Dendritic cell treated with granulocyte-macrophage colony-stimulating factor and Interleukin-4, amounts not matched to agents 40 ng/mL and 50 ng/mL, for 4 days (primary cell): ENCODE results near the gene KCNMA1.

Experiments used
- H3K27ac Mint-ChIP-seq: one replicate; pipeline ENCODE4 v1.8.0; 2022; ENCODE audit warnings: mild to moderate bottlenecking, mixed read lengths
- H3K27me3 Mint-ChIP-seq: one replicate; pipeline ENCODE4 v1.8.0; 2022; ENCODE audit warnings: mild to moderate bottlenecking, mixed read lengths
- H3K36me3 Mint-ChIP-seq: one replicate; pipeline ENCODE4 v1.8.0; 2022; ENCODE audit warnings: low read depth, mixed read lengths
- H3K4me1 Mint-ChIP-seq: one replicate; pipeline ENCODE4 v1.8.0; 2022; ENCODE audit warnings: low read depth, mixed read lengths
- H3K4me3 Mint-ChIP-seq: one replicate; pipeline ENCODE4 v1.8.0; 2022; ENCODE audit warnings: mild to moderate bottlenecking, moderate library complexity, mixed read lengths
- H3K9me3 Mint-ChIP-seq: one replicate; pipeline ENCODE4 v1.8.0; 2022; ENCODE audit warnings: mixed read lengths
- intact Hi-C: fragments of 100-400 bp; cut with micrococcal nuclease; formaldehyde crosslinking; loops from one replicate; pipeline ENCODE4 v1.15.0; 2022

KCNMA1 gene

DNA sequence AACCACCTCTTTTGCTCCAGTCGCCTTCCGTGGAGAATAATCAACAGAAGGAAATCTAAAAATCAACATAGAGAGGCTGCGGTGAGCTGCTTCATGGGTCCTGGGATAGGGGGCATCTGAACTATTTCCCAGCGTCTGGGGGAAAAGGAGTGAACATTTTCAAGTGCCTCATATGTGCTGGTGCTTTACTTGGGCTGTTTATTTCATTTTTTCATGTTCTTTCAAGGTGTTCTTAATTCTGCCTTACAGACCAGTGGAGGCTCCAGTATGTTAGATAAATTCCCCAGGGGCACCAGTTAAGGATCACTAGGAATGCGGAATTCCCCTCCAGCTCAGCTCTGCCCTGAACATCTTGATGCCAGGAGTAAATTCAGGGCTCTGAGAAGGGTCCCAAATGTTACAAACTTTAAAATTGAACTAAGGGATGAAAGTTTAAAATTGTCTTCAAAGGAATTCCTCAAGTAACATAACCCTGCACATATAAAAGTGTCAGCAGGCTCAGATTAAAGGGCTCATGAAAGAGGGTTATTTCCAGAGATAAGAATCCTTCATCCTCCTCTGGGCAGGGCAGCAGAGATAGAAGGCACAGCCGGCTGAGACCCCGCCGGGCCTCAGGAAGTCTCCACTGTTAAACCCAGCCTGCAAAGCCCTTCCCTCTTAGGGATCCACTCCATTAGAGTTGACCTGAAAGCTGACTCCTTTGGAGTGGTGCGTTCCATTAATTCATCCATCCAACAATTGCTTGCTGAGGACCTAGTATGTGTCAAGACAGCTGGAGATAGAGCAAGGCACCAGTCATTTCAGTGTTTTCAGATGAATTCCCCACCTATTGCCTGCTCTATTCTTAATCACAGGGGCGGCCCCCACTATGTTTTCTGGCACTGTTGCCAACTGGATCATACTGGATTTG is 345.8 kb downstream of the KCNMA1 start:
- intact Hi-C loops: no loop called here

DNA sequence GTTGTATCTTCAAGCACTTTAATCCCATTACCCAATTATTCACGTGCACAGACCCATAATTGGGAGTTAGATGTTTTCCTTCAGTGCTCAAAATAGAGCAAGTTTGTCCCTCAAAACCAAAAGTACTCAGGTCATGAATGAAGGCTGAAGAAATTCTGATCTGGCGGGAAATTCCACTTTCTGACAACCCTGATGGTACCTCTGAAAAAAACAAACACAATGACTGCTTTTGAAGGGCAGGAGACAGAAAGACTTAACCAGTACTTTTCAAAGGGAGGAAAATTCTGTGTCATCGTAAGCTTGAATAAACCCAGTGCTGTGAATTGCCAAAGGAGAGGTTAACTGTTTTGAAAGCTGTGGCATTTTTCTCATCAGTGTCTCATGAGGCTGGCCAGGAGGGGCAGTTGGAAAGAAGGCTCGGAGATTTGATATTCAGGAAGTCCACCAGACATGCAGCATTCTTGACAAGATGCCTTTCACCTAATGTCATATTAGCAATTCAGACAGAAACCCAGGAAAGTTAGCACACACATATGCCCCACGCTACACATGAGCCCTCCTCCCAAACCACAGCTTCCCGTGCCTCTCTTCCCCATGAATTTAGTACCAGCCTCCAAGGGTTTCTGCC is 347.0 kb downstream of the KCNMA1 start:
- intact Hi-C loops: no loop called here
- Mint-ChIP-seq H3K9me3 (no peaks in the 10 kb centered on the region), H3K36me3 (no peaks in the 10 kb centered on the region), H3K4me3 (no peak overlapping the region), H3K27me3 (peaks cover 6% of the 10 kb centered on the region), H3K27ac (no peak overlapping the region), H3K4me1 (no peaks in the 10 kb centered on the region)

More for the DNA sequence above, 345.8 kb downstream of the KCNMA1 start:
- H3K4me3 Mint-ChIP-seq: no peak overlapping the region
- H3K36me3 Mint-ChIP-seq: no peaks in the 10 kb centered on the region
- H3K9me3 Mint-ChIP-seq: no peaks in the 10 kb centered on the region
- no peak overlapping the region for H3K27ac Mint-ChIP-seq
- peaks cover 6% of the 10 kb centered on the region for H3K27me3 Mint-ChIP-seq
- H3K4me1 Mint-ChIP-seq: no peaks in the 10 kb centered on the region

DNA sequence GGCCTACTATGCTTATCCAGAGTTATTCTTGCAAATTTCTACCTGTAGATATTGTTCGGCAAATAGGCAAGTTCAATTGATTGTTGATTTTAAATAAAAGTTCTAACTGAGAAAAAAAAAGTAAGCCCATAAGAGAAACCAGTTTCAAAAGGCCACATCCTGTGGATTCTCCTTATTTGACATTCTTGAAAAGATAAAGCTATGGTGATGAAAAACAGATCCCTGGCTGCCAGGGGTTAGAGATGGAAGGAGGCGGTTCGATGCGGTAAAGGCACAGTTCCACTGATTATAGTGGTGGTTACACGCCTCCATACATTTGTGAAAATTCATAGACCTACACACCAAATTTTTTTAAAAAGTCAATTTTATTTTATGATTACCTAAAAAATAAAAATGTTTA is 347.8 kb downstream of the KCNMA1 start:
- intact Hi-C loops: no loop called here
- no peaks in the 10 kb centered on the region for H3K4me1 Mint-ChIP-seq
- no peaks in the 10 kb centered on the region for H3K36me3 Mint-ChIP-seq
- H3K27ac Mint-ChIP-seq: no peak overlapping the region
- peaks cover 6% of the 10 kb centered on the region for H3K27me3 Mint-ChIP-seq
- H3K4me3 Mint-ChIP-seq: no peak overlapping the region
- no peaks in the 10 kb centered on the region for H3K9me3 Mint-ChIP-seq

DNA sequence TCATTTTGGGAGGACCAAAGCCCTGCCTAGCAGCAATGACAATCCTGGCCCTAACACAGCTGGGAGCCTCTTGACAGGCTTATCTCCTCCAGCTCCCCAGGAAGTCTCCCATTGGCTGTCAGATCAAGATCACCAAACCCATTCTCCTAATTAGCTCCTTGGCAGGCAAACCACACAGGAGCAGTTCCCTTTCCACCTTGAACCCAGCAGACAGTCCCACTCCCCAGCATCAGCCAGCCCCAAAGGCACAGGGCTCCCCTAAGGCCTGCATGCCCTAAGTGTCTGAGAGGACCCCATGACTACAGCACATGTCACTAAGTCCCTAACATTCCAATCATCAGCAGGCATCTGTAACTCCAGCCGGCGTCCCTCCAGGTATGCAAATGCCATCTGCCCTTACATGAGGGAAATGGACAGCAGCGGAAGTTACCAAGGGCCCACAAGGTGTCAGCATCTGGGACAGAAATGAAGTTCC is 348.5 kb downstream of the KCNMA1 start:
- no peak overlapping the region for H3K27ac Mint-ChIP-seq
- intact Hi-C loops: no loop called here
- no peaks in the 10 kb centered on the region for H3K4me1 Mint-ChIP-seq
- H3K9me3 Mint-ChIP-seq: no peaks in the 10 kb centered on the region
- peaks cover 6% of the 10 kb centered on the region for H3K27me3 Mint-ChIP-seq
- no peak overlapping the region for H3K4me3 Mint-ChIP-seq
- no peaks in the 10 kb centered on the region for H3K36me3 Mint-ChIP-seq

DNA sequence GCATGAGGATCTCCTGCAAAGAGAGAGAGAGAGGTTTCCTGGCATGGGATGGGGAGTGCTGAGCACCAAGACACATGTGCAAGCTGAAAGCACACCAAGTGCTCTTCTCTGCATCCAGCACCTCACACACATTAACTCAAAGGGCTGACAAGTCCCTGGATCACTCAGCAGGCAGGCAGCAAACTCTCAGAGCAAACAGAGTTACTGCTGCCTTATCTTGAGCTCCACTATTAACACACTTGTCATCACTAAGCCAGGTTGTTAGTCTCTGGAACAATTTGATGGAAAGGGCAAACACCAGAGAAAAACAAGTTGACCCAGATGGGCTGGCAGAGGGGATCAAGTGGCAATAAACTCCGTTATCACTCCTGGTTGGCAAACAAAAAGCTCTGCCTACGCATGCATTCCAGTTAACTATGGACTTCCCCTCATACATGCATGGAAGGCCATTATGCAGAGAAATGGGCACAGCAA is 349.9 kb downstream of the KCNMA1 start:
- intact Hi-C loops: no loop called here
- no peak overlapping the region for H3K4me3 Mint-ChIP-seq
- peaks cover 16% of the 10 kb centered on the region for H3K27me3 Mint-ChIP-seq
- no peaks in the 10 kb centered on the region for H3K4me1 Mint-ChIP-seq
- no peaks in the 10 kb centered on the region for H3K36me3 Mint-ChIP-seq
- H3K9me3 Mint-ChIP-seq: no peaks in the 10 kb centered on the region
- no peak overlapping the region for H3K27ac Mint-ChIP-seq

DNA sequence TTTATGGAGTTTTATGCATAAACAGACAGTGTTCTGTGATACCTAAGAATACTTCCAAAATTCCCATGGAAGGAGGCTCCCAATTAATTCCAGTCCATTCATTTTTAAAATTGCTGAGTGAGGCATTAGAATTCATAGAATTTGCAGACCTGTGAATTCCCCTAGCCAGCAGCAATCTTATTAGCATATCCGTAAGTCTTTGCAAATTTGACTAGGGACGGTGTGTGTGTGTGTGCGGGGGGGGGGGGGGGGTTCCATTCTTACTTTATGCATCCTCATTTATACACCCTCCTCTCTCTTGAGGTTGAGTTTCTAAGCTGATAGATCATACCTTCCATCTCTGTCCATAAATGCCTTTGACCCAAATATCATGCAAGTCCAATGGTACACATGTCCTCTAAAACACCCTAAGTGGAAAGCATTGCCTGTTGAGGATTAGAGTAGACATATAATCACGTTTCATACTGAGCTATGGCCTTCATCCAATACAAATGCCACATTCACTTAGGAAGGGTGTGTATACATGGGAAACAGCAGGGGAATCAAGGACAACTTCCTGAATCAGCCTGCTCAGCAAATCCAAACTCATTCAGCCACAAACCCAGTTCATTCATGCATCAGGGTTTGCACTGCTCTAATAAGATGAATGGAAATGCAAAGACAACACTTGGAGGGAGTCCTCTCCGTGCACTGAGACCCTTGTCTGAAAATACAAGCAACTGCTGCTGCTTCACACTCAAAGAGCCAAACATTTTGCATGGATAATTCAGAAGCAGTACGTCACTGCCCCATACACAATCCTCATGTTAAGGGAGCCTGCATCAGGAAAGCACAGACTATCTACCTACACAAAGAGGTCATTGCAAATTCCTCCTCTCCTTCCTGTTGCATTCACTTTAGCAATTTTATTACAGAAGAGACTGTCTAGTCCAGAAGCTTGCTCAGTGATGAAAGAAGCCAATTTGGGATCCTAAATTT is 350.8 kb downstream of the KCNMA1 start:
- H3K4me3 Mint-ChIP-seq: no peak overlapping the region
- H3K4me1 Mint-ChIP-seq: no peaks in the 10 kb centered on the region
- no peak overlapping the region for H3K27ac Mint-ChIP-seq
- H3K27me3 Mint-ChIP-seq: peaks cover 22% of the 10 kb centered on the region
- H3K9me3 Mint-ChIP-seq: no peaks in the 10 kb centered on the region
- H3K36me3 Mint-ChIP-seq: no peaks in the 10 kb centered on the region
- intact Hi-C loops: no loop called here

DNA sequence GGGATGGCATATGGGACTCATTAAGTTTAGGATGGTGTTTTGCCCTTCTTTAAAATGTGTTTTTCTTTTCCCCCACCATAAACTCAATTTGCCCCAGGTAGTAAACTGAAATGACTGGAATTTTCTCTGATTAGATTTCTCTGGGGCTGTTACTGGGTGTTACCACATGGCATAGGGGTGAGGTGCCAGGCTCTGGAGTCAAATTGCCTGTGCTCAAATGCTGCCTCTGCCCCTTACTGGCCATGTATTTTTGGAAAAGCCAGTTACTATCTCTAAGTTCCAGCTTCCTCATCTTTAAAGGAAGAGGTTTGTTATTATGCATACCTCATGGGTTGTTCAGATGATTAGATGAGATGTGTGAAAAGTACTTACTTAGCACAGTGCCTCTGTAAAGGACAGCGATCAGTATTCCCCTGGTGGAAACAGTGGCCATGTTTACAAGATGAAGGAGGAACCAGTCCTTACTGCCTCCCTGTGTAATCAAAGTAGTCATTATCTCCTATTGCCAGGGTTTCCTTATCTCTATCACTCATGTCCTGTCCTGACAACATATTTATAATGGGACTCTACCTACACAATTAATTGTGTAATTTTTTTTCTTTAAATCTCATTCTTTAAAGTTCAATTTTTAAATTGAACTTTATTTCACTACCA is 352.0 kb downstream of the KCNMA1 start:
- intact Hi-C loops: no loop called here
- H3K9me3 Mint-ChIP-seq: no peaks in the 10 kb centered on the region
- peaks cover 26% of the 10 kb centered on the region for H3K27me3 Mint-ChIP-seq
- no peak overlapping the region for H3K27ac Mint-ChIP-seq
- H3K4me3 Mint-ChIP-seq: no peak overlapping the region
- no peaks in the 10 kb centered on the region for H3K36me3 Mint-ChIP-seq
- no peaks in the 10 kb centered on the region for H3K4me1 Mint-ChIP-seq

DNA sequence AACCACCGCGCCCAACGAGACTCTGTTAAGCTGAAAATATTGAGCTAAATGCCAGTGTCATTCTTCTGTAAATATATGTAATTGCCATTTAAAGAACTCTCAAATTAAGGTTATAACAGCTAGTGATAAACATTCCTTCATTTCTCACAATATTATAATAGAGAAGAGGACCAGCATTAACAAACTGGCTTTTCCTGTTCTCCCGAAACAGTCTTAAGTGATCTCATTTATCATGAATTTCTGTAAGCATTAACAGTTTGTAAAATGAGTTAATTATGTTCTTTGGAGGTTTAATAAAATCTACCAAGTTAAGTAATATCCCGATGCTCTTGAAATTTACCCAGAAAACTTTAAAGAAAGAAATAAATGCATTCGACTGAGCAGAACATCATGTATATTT is 352.8 kb downstream of the KCNMA1 start:
- no peak overlapping the region for H3K4me3 Mint-ChIP-seq
- H3K36me3 Mint-ChIP-seq: no peaks in the 10 kb centered on the region
- H3K27ac Mint-ChIP-seq: no peak overlapping the region
- H3K9me3 Mint-ChIP-seq: no peaks in the 10 kb centered on the region
- intact Hi-C loops: no loop called here
- H3K27me3 Mint-ChIP-seq: peaks cover 33% of the 10 kb centered on the region
- no peaks in the 10 kb centered on the region for H3K4me1 Mint-ChIP-seq

DNA sequence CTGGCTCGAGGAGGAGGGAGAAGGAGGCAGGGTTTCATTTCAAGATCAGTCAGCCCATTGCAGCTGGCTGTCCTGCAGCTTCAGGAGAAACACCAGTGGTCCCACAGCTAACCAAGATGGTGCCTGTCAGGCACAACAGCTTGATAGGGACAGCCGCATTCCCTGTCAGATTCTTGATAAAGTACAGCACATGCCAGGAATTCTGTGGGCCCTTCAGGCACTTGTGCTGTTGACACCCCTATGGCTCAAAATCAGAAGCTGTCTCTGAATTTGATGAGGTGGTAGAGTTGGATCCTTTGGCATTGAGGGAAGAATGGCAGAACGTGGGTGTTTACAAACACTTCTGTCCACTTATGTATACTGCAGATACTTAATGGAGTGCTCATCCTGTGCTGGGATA is 354.3 kb downstream of the KCNMA1 start:
- H3K4me3 Mint-ChIP-seq: no peak overlapping the region
- no peaks in the 10 kb centered on the region for H3K36me3 Mint-ChIP-seq
- no peaks in the 10 kb centered on the region for H3K9me3 Mint-ChIP-seq
- H3K27me3 Mint-ChIP-seq: peaks cover 40% of the 10 kb centered on the region
- intact Hi-C loops: no loop called here
- H3K4me1 Mint-ChIP-seq: no peaks in the 10 kb centered on the region
- H3K27ac Mint-ChIP-seq: no peak overlapping the region

DNA sequence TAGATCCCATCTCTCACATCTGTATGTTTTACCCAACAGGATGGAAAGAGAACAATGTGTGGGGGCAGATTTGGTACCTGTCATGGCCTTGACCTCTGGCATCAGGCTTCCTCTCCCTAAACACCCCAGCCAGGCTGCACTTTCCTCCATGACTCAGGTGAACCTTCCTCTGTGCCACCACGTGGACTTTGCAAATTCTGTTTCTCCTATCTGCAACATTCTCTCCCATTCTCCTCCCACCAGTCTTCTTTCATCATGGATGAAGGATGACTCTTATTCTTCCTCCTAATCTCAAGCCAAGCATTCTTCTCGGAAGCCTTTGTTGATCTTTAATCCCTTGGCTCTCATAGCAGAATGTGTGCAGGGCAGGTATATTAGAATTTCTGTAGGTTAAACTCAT is 355.4 kb downstream of the KCNMA1 start:
- no peak overlapping the region for H3K27ac Mint-ChIP-seq

DNA sequence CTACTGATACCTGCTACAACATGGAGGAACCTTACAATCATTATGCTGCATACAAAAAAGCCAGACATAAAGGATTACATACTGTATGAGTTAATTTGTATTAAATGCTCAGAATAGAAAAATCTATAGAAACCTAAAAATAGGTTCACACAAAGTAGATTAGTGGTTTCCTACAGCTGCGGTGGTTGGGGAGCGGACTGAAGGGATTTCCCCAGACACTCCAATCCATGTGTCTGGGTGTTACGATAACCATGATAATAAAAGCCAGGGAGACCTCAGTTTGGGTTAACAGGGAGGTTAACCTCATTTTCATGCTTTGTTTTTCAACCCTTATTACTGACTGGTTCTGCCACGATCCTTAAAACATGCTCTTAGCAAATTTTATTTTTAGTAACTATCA is 355.9 kb downstream of the KCNMA1 start:
- no peaks in the 10 kb centered on the region for H3K4me1 Mint-ChIP-seq
- H3K4me3 Mint-ChIP-seq: no peak overlapping the region
- H3K36me3 Mint-ChIP-seq: no peaks in the 10 kb centered on the region
- intact Hi-C loops: no loop called here
- H3K9me3 Mint-ChIP-seq: no peaks in the 10 kb centered on the region
- peaks cover 43% of the 10 kb centered on the region for H3K27me3 Mint-ChIP-seq
- H3K27ac Mint-ChIP-seq: no peak overlapping the region

More for the DNA sequence above, 355.4 kb downstream of the KCNMA1 start:
- H3K4me3 Mint-ChIP-seq: no peak overlapping the region
- no peaks in the 10 kb centered on the region for H3K36me3 Mint-ChIP-seq
- intact Hi-C loops: no loop called here
- no peaks in the 10 kb centered on the region for H3K9me3 Mint-ChIP-seq
- H3K27me3 Mint-ChIP-seq: peaks cover 45% of the 10 kb centered on the region
- no peaks in the 10 kb centered on the region for H3K4me1 Mint-ChIP-seq

DNA sequence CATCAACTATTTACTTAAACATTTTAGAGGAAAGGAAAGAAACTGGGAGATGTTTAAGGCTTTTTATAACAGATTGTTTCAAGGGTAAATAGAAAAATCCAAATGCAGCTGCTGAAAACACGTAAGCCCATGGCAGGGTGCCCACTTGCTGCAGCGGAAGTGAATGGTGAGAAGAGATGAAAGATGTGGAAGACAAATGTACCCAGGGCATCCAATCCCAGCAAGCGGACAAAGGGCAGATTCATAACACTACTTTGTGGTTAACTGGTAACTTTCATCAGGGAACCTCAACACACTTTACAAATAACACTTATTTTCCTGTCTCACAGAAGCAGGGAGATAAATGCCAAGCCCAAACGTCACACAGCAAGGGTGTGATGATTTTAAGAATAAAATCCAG is 358.4 kb downstream of the KCNMA1 start:
- H3K27me3 Mint-ChIP-seq: peaks cover 52% of the 10 kb centered on the region
- no peaks in the 10 kb centered on the region for H3K4me1 Mint-ChIP-seq
- H3K36me3 Mint-ChIP-seq: no peaks in the 10 kb centered on the region
- H3K27ac Mint-ChIP-seq: no peak overlapping the region
- intact Hi-C loops: no loop called here
- H3K4me3 Mint-ChIP-seq: no peak overlapping the region
- H3K9me3 Mint-ChIP-seq: no peaks in the 10 kb centered on the region

DNA sequence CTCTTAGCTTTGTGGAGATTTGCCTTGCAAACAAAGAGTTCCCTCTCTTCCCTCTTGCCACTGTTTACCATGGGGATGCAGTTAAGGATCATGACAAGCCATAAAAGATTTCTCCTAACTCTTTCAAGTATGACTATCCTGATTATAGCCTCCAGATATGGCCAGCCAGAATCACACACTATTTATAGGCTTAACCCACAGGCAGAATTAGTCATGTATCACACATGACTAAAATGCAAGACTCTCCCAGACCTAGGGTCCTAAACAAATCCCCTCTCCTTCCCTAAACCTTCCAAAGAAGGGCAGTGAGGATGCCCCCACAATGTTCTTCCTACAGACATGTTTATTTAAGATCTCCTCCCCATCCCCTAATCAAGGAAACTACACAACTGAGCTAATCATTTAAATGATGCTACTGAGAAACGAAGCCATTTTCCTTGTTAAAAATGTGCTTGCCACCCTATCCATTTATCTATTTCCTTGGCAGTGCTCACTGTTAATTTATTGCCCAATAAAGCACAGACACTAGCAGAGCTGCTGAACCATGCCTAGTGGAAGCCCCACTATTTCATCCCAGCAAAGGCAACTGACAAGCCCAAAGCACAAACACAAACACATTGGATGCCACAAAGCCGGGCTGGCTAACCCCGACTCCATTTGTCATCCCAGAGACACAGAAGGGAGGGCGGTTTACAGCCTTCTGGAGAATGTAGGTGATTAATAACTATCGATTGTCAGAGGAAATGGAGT is 363.4 kb downstream of the KCNMA1 start:
- Mint-ChIP-seq H3K4me3 (no peak overlapping the region), H3K27me3 (peaks cover 31% of the 10 kb centered on the region), H3K36me3 (no peaks in the 10 kb centered on the region), H3K4me1 (no peaks in the 10 kb centered on the region), H3K9me3 (no peaks in the 10 kb centered on the region), H3K27ac (no peak overlapping the region)
- intact Hi-C loops: no loop called here
